HepG2 (cell line): ENCODE measurements around the gene HAUS7. TPM values are rescaled to one million over a fixed set of nuclear protein-coding genes. Genes with fewer than 3 reads are reported as not detected.

Experiments used
- ATAC-seq: fragments of 200-7000 bp; cut with Tn5 transposase; 3 replicates; pipeline ENCODE4 v1.9.1; 2020; ENCODE audit warnings: mild to moderate bottlenecking, moderate library complexity
- BruUV-seq: library from RNA; stranded (reverse); fragments of 400-500 nt; replicated peaks from 2 replicates; lab custom pipeline; 2021; lab: Mats Ljungman, UMichigan
- CTCF ChIA-PET: fragments of 300-600 bp; formaldehyde crosslinking; extraction: SDS; loops from one replicate; lab custom pipeline; 2021; ENCODE audit warnings: low total read pairs, inconsistent platforms, low intra/inter-chr PET ratio; lab: Yijun Ruan, JAX
- POLR2A ChIA-PET: fragments of 350-600 bp; sonication (Branson Sonifier 250); formaldehyde crosslinking; loops from one replicate; lab custom pipeline; 2020; ENCODE audit warnings: antibody characterized with exemption, inconsistent platforms; lab: Yijun Ruan, JAX
- DNase-seq: peaks from one replicate; pipeline ENCODE4 v3.0.0-alpha.2; 2015; ENCODE audit warnings: low spot score
- FAIRE-seq: peaks from 3 replicates; lab custom pipeline; 2011; peaks lifted over from hg19 to GRCh38; lab: Jason Lieb, UNC
- H2AFZ ChIP-seq: one replicate; pipeline ENCODE4 v1.6.1; 2011; ENCODE audit warnings: low read length, inconsistent platforms
- H3K27ac ChIP-seq: fragments of 300-600 bp; 3 replicates; pipeline ENCODE4 v1.8.0; 2011; ENCODE audit warnings: mixed run types, mild to moderate bottlenecking, mixed read lengths, low read length, inconsistent platforms; ENCODE audit not compliant: insufficient read depth; ENCODE audit errors: extremely low read length
- H3K27me3 ChIP-seq, 2 experiments: fragments of 200-600 bp in 1 of 2; 2 replicates in 1 of 2; 3 replicates in 1 of 2; pipeline versions ENCODE4 v1.6.0 to v1.8.0; 2011; ENCODE audit warnings: low read length in 2 of 2, mild to moderate bottlenecking in 2 of 2, moderate library complexity in 2 of 2, inconsistent platforms in 1 of 2; ENCODE audit not compliant: insufficient read depth in 2 of 2, control insufficient read depth in 1 of 2
- H3K36me3 ChIP-seq, 2 experiments: fragments of 200-600 bp in 1 of 2; replicated peaks in 1 of 2; 2 replicates in 1 of 2; 3 replicates in 1 of 2; pipeline versions ENCODE4 v1.5.1 to v1.8.0; 2011; ENCODE audit warnings: low read length in 2 of 2, inconsistent platforms in 1 of 2; ENCODE audit not compliant: insufficient read depth in 2 of 2, control insufficient read depth in 1 of 2
- H3K4me1 ChIP-seq: 2 replicates; pipeline ENCODE4 v1.5.1; 2012; ENCODE audit warnings: low read length, inconsistent platforms; ENCODE audit not compliant: insufficient read depth
- H3K4me2 ChIP-seq: 2 replicates; pipeline ENCODE4 v1.6.0; 2011; ENCODE audit warnings: low read depth, low read length, inconsistent platforms
- H3K4me3 ChIP-seq, 3 experiments: fragments of 200-600 bp in 1 of 3; sonication (generic), shearing (Covaris generic) in 1 of 3; replicated peaks in 1 of 3; 2 replicates each; pipeline ENCODE4 v1.5.1; 2011 to 2016; ENCODE audit warnings: low read length in 3 of 3, inconsistent platforms in 2 of 3, low read depth in 2 of 3, mild to moderate bottlenecking in 2 of 3, control low read depth in 1 of 3, mixed read lengths in 1 of 3; ENCODE audit not compliant: insufficient read depth in 1 of 3
- H3K79me2 ChIP-seq: one replicate; pipeline ENCODE4 v1.6.1; 2011; ENCODE audit warnings: low read length, inconsistent platforms; ENCODE audit not compliant: insufficient read depth
- H3K9ac ChIP-seq: 2 replicates; pipeline ENCODE4 v1.6.0; 2011; ENCODE audit warnings: mild to moderate bottlenecking, low read depth, low read length, inconsistent platforms; ENCODE audit not compliant: insufficient read depth
- H3K9me3 ChIP-seq: 2 replicates; pipeline ENCODE4 v1.5.1; 2012; ENCODE audit warnings: mild to moderate bottlenecking, low read length
- H4K20me1 ChIP-seq: 2 replicates; pipeline ENCODE4 v1.6.0; 2011; ENCODE audit warnings: inconsistent platforms, mild to moderate bottlenecking, low read length, moderate library complexity; ENCODE audit not compliant: insufficient read depth
- MED13 ChIP-seq: sonication (generic); formaldehyde crosslinking; IDR thresholded peaks from 2 replicates; pipeline ENCODE4 v1.5.0; 2020; ENCODE audit warnings: missing genetic modification reagents
- NKX3-1 ChIP-seq: sonication (generic); formaldehyde crosslinking; IDR thresholded peaks from 2 replicates; pipeline ENCODE4 v1.5.0; 2020; ENCODE audit warnings: missing genetic modification reagents
- ONECUT2 ChIP-seq: sonication (generic); formaldehyde crosslinking; IDR thresholded peaks from 2 replicates; pipeline ENCODE4 v1.4.0; 2020; ENCODE audit warnings: missing genetic modification reagents
- RFXAP ChIP-seq: sonication (generic); formaldehyde crosslinking; IDR thresholded peaks from 2 replicates; pipeline ENCODE4 v1.4.0; 2020; ENCODE audit warnings: missing genetic modification reagents, borderline replicate concordance
- WGBS: methylation state at CpG from one replicate; pipeline ENCODE4 v1.1.6; 2017; ENCODE audit warnings: low lambda C conversion rate; 5-methylcytosine and 5-hydroxymethylcytosine counted together
- in situ Hi-C: cut with HindIII; loops from 2 replicates; pipeline ENCODE4 v1.10.0; 2017; ENCODE audit warnings: low pct_unique_long_range_greater_than_20kb; ENCODE audit not compliant: extremely low pct_ligation_motif_present
- intact Hi-C: fragments of 100-400 bp; cut with micrococcal nuclease; formaldehyde crosslinking; loops from one replicate; pipeline ENCODE4 v1.10.0; 2022; ENCODE audit not compliant: unreplicated experiment
- polyA plus RNA-seq, 8 experiments: library from polyadenylated mRNA; depleted of rRNA in 3 of 8; stranded (reverse) in 7 of 8; unstranded in 1 of 8; fragments of >200 nt; fragmentation: Illumina TruSeq in 4 of 8; extraction: Trizol in 4 of 8; gene quantifications; 2 replicates each; pipeline versions ENCODE4 v1.2.1 to v1.2.3, GENCODE V29; 2011 to 2016; ENCODE audit warnings: low read depth in 4 of 8, missing spikeins in 1 of 8, mixed read lengths in 1 of 8; ENCODE audit not compliant: insufficient read depth in 1 of 8
- total RNA-seq, 5 experiments: library from RNA; depleted of rRNA; stranded (reverse); fragments of >200 nt; fragmentation: Illumina TruSeq; extraction: Trizol; gene quantifications; 2 replicates each; pipeline ENCODE4 v1.2.3, GENCODE V29; 2016; ENCODE audit warnings: low read depth in 1 of 5
- TF ChIP-seq, protein P1 (sequence below): sonication (generic); formaldehyde crosslinking; IDR thresholded peaks from 2 replicates; pipeline ENCODE4 v1.8.0; 2022; ENCODE audit warnings: mild to moderate bottlenecking, missing genetic modification reagents, moderate library complexity
- TF ChIP-seq, protein P2 (sequence below): IDR thresholded peaks from 2 replicates; pipeline ENCODE4 v1.6.1; 2016; ENCODE audit warnings: missing biosample characterization, missing genetic modification reagents, low read depth

HAUS7 gene
- total and polyA plus RNA-seq, 2 of the 13 experiments (the other 11 are each of a cell fraction or from before 2014, with no cell fraction given): 10.9 to 42.4 TPM

DNA sequence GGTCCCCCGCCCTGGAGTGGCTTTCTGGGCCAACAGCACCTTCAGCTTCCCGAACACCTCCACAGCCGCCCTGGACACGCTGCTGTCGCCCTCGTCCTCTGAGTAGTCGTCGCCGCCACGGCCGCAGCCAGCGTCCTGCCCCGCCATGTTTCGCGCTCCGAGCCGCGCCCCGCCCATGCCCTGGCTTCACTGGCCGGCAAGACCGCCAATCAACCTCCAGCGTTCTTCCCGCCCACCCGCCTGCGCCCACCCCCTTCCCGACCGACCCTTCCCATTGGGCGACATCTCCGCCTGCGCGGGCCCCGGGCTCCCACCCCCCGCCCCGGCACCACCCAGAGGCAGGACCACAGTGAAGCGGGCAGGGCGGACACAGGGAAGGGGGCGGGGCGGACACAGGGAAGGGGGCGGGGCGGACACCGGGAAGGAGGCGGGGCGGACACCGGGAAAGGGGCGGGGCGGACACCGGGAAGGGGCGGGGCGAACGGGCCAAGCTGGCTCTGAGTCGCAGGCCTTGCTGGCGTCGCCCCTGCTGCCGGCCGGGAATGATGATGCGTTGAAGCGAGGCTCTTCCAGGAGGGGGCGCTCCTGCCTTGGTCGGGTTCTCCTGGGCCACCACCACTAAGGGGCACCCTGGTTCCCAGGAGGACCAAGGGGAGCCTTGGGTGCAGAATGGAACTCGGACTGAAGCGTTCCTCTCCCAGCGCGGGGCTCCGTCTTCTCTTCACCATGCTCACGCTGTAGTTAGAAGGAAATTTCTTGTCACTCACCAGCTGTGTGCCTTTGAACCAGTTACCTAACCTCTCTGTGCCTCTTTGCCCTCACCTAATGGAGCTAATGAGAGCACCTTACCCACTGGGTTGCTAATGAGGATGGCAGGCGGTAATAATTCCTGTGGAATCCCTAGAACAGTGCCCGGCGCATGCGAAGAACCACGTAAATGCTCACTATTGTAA, at the start of gene HAUS7 (continued):
- TF ChIP-seq, protein P1, sequence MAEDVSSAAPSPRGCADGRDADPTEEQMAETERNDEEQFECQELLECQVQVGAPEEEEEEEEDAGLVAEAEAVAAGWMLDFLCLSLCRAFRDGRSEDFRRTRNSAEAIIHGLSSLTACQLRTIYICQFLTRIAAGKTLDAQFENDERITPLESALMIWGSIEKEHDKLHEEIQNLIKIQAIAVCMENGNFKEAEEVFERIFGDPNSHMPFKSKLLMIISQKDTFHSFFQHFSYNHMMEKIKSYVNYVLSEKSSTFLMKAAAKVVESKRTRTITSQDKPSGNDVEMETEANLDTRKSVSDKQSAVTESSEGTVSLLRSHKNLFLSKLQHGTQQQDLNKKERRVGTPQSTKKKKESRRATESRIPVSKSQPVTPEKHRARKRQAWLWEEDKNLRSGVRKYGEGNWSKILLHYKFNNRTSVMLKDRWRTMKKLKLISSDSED (CRISPR knock-in tag): no peak
- TF ChIP-seq NKX3-1 (CRISPR knock-in tag) (no peak), ONECUT2 (CRISPR knock-in tag) (no peak)
- TF ChIP-seq, protein P2, sequence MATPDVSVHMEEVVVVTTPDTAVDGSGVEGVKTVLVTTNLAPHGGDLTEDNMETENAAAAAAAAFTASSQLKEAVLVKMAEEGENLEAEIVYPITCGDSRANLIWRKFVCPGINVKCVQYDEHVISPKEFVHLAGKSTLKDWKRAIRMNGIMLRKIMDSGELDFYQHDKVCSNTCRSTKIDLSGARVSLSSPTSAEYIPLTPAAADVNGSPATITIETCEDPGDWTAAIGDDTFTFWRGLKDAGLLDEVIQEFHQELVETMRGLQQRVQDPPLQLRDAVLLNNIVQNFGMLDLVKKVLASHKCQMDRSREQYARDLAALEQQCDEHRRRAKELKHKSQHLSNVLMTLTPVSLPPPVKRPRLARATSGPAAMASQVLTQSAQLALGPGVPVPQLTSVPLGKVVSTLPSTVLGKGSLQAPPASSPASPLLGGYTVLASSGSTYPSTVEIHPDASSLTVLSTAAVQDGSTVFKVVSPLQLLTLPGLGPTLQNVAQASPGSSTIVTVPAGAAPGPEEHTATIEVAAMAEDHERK (CRISPR knock-in tag): no peak
- TF ChIP-seq, all 625 proteins: peak for 45

DNA sequence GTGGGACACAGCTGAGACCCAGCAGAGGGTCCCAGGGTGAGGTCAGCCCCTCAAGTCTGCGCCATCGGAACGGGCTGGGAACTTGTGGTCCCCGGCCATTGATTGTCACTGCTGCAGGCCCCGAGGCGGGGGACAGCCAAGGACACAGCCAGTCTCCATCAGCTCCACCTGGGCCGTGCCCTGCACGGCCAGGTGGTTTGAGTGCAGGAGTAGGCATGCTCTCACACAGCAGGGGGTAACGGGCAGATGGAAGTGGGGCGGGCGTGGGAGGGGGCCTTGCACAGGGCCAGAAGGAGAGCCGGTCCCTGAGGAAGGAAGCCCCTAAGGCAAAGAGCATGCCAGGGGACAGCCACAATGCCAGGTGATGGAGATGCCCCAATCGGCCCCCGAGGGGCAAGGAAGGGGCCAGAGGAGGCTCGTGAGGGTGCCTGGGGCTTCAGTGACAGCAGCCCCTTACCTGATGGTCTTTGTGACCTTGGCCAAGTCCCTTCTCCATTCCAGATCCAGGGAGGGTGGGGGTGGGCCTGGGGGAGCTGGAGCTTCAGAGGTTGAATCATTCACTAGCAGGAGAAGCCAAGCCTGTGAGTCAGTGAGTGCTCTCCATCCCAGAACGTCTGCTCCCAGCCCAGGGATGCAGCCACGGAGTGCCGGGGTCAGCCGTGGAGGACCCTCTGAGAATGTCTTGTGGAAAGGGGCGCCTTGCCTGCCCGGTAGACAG, 49.4 kb upstream of the HAUS7 start:
- Histone ChIP-seq H3K4me3 (no peak overlapping the region), H3K27me3 (peaks cover 0 to 10% of the 10 kb centered on the region in 2 experiments; a peak in 1 of 5 replicates), H3K9ac (no peak overlapping the region), H2AFZ (no peak overlapping the region), H3K36me3 (no peaks in the 10 kb centered on the region), H3K4me2 (no peak overlapping the region), H3K27ac (no peak overlapping the region), H3K4me1 (no peaks in the 10 kb centered on the region), H3K79me2 (no peaks in the 10 kb centered on the region), H4K20me1 (no peaks in the 10 kb centered on the region), H3K9me3 (no peaks in the 10 kb centered on the region)
- no peak for TF ChIP-seq RFXAP (CRISPR knock-in tag)
- no peak for TF ChIP-seq MED13 (CRISPR knock-in tag)
- intact Hi-C loops (no loop called here), in situ Hi-C loops (no loop called here)
- DNase-seq (no peak), ATAC-seq (no peak), FAIRE-seq (no peak)
- CTCF ChIA-PET: no interaction called here
- no TSS peak for BruUV-seq
- POLR2A ChIA-PET: no interaction called here
- WGBS: no CpG with 5 or more reads among the region's 21 CpGs
